Kidney (tissue), 14 donors: Measurements from ENCODE around the gene BCAR1. TPM values are rescaled to one million over a fixed set of nuclear protein-coding genes. Genes with fewer than 3 reads are reported as not detected.

ENCODE experiments used
- DNase-seq, 5 donors: peaks; one replicate each; pipeline ENCODE4 v3.0.0-alpha.2; 2013 to 2020
- FAIRE-seq: peaks from 2 replicates; lab custom pipeline; 2012; peaks lifted over from hg19 to GRCh38; lab: Jason Lieb, UNC
- H3K27ac ChIP-seq, 2 donors: one replicate each; pipeline ENCODE4 v1.7.0; 2013; ENCODE audit warnings: low read depth in 2 of 2, low read length in 2 of 2, inconsistent platforms in 1 of 2
- H3K27me3 ChIP-seq: one replicate; pipeline ENCODE4 v1.7.1; 2013; ENCODE audit warnings: low read length, inconsistent platforms; ENCODE audit not compliant: control insufficient read depth, insufficient read depth
- H3K36me3 ChIP-seq, 3 donors: one replicate each; pipeline versions ENCODE4 v1.7.0 to v1.7.1; 2013; ENCODE audit warnings: low read length in 3 of 3, control low read depth in 1 of 3, inconsistent platforms in 1 of 3; ENCODE audit not compliant: insufficient read depth in 3 of 3, control insufficient read depth in 2 of 3
- H3K4me1 ChIP-seq, 3 donors: one replicate each; pipeline versions ENCODE4 v1.7.0 to v1.7.1; 2013; ENCODE audit warnings: low read length in 3 of 3, inconsistent platforms in 1 of 3, low read depth in 1 of 3; ENCODE audit not compliant: control insufficient read depth in 2 of 3, insufficient read depth in 2 of 3
- H3K4me3 ChIP-seq, 3 donors: one replicate each; pipeline versions ENCODE4 v1.7.0 to v1.8.1; 2013; ENCODE audit warnings: low read length in 3 of 3, control low read depth in 1 of 3, inconsistent platforms in 1 of 3
- H3K9ac ChIP-seq, 3 donors: one replicate each; pipeline versions ENCODE4 v1.7.0 to v1.7.1; 2013; ENCODE audit warnings: low read length in 3 of 3, control low read depth in 1 of 3, inconsistent platforms in 1 of 3
- H3K9me3 ChIP-seq, 3 donors: one replicate each; pipeline versions ENCODE4 v1.7.0 to v1.7.1; 2013; ENCODE audit warnings: low read length in 3 of 3, control low read depth in 1 of 3, inconsistent platforms in 1 of 3; ENCODE audit not compliant: control insufficient read depth in 2 of 3, insufficient read depth in 1 of 3
- CTCF ChIP-seq: IDR thresholded peaks from 3 replicates; pipeline ENCODE4 v1.5.1; 2012; ENCODE audit warnings: mild to moderate bottlenecking, moderate library complexity, borderline replicate concordance; ENCODE audit not compliant: insufficient read depth; ENCODE audit errors: extremely low read depth
- intact Hi-C: fragments of 100-400 bp; cut with DNase I; formaldehyde crosslinking; loops from one replicate; pipeline ENCODE4 v1.11.1; 2022
- polyA plus RNA-seq: library from polyadenylated mRNA; stranded (reverse); fragments of 350-450 nt; fragmentation: Illumina TruSeq; extraction: RNeasy Lipid Tissue Mini Kit (QIAGEN cat#74804); gene quantifications from one replicate; pipeline ENCODE4 v1.2.3, GENCODE V29; 2014; ENCODE audit warnings: low read depth, low replicate concordance; ENCODE audit not compliant: insufficient read depth
- total RNA-seq: library from RNA; stranded (reverse); fragmentation: NEBNext Ultra II Directional; extraction: Animal tissue kit (Norgen Biotek cat#: 25700); gene quantifications from one replicate; pipeline ENCODE4 v1.2.1, GENCODE V29; 2021
- donor health status: control.
- donor health status: control.
- donor health status: control.
- donor health status: control.
- donor health status: control.
- donor health status: DM: yes; HTN: yes; CAD: no.
- donor health status: Normal renal cell carcinoma (clear cell type).

Gene BCAR1
- total and polyA plus RNA-seq, 2 donors from 2014 or later: 69.1 to 123 TPM

- intact Hi-C loops: no loop called here
- H3K9ac ChIP-seq: no peak overlapping the region
- FAIRE-seq (no peak), DNase-seq (no peak)
- no peaks in the 10 kb centered on the region for H3K27me3 ChIP-seq
- no peak overlapping the region for H3K27ac ChIP-seq
- H3K4me3 ChIP-seq: no peak overlapping the region
- no peaks in the 10 kb centered on the region for H3K36me3 ChIP-seq
- no peaks in the 10 kb centered on the region for H3K4me1 ChIP-seq
- TF ChIP-seq CTCF: no peak
- peaks cover 0 to 5% (median 2%) of the 10 kb centered on the region in 3 donors for H3K9me3 ChIP-seq
These were observed 69.8 kb downstream of the BCAR1 start for GRCh38 chr16:75181630-75182029.

GRCh38 chr16:75179208-75179607, 72.2 kb downstream of the BCAR1 start:
- no peak for TF ChIP-seq CTCF
- DNase-seq: no peak
- Histone ChIP-seq H3K36me3 (no peaks in the 10 kb centered on the region), H3K9ac (no peak overlapping the region), H3K4me3 (no peak overlapping the region), H3K9me3 (peaks cover 0 to 19% (median 3%) of the 10 kb centered on the region in 3 donors), H3K27me3 (no peaks in the 10 kb centered on the region), H3K27ac (no peak overlapping the region), H3K4me1 (no peaks in the 10 kb centered on the region)
- FAIRE-seq: no peak
- intact Hi-C loops: no loop called here

Other genes starting within 250 kb of the BCAR1 start
- 14.7 TPM for gene LDHD, start 134.8 kb downstream of the BCAR1 start, total RNA-seq
- gene LDHD, start 134.8 kb downstream of the BCAR1 start, polyA plus RNA-seq: 73.3 TPM
- gene ZFP1, start 103.1 kb downstream of the BCAR1 start, total RNA-seq: 9.2 TPM
- 4.6 TPM for gene ZFP1, start 103.1 kb downstream of the BCAR1 start, polyA plus RNA-seq
- not detected for gene CTRB2, start 44.5 kb downstream of the BCAR1 start, total RNA-seq
- not detected for gene CTRB2, start 44.5 kb downstream of the BCAR1 start, polyA plus RNA-seq
- not detected for gene CTRB1, start 32.6 kb downstream of the BCAR1 start, total RNA-seq
- not detected for gene CTRB1, start 32.6 kb downstream of the BCAR1 start, polyA plus RNA-seq
- gene CFDP1, start 181.9 kb upstream of the BCAR1 start, total RNA-seq: 53.5 TPM
- 148 TPM for gene CFDP1, start 181.9 kb upstream of the BCAR1 start, polyA plus RNA-seq
- 22.8 TPM for gene TMEM170A, start 213.1 kb upstream of the BCAR1 start, total RNA-seq
- gene TMEM170A, start 213.1 kb upstream of the BCAR1 start, polyA plus RNA-seq: 10.2 TPM
- gene CHST6, start 243.8 kb upstream of the BCAR1 start, total RNA-seq: 0.79 TPM
- gene CHST6, start 243.8 kb upstream of the BCAR1 start, polyA plus RNA-seq: 0.04 TPM